SHP77 (cell line): Measurements from ENCODE around the gene NANOS2.
A peak's percentile ranks its signal among the peaks of the same experiment; 100 is the strongest.
"Not testable (repeated sequence)": the region's sequence is repeated elsewhere in the genome, so short reads cannot be mapped to it uniquely, and the experiment has no call there.

Source experiments
- DNase-seq, 2 experiments: peaks; one replicate each; lab custom pipeline; 2025; lab: John Stamatoyannopoulos, UW

Gene NANOS2

GRCh38 chr19:45874620-45874966 lies 40.0 kb downstream of the NANOS2 start:
- no peak for DNase-seq

GRCh38 chr19:45873219-45873772 lies 41.3 kb downstream of the NANOS2 start:
- no peak for DNase-seq

GRCh38 chr19:45872095-45872919 lies 42.3 kb downstream of the NANOS2 start:
- no peak for DNase-seq

GRCh38 chr19:45870798-45871197 lies 43.8 kb downstream of the NANOS2 start:
- no peak for DNase-seq

GRCh38 chr19:45867241-45867640 lies 47.3 kb downstream of the NANOS2 start:
- DNase-seq = not testable (repeated sequence)

GRCh38 chr19:45866400-45867176 lies 48.0 kb downstream of the NANOS2 start:
- no peak for DNase-seq

GRCh38 chr19:45865269-45865948 lies 49.2 kb downstream of the NANOS2 start:
- no peak for DNase-seq

- no peak for DNase-seq
These were observed 49.9 kb downstream of the NANOS2 start for GRCh38 chr19:45864629-45865082.

- peak; percentile 35 to 55 for DNase-seq
These were observed 50.5 kb downstream of the NANOS2 start, which contains the start of gene FOXA3 for GRCh38 chr19:45863840-45864628. Gene FOXA3 (plus strand): TSS chr19:45864326. CDS start chr19:45864457, 131 bp downstream.

GRCh38 chr19:45863335-45863839 lies 51.2 kb downstream of the NANOS2 start:
- no peak for DNase-seq
